GM19468 (cell line): Measurements from ENCODE around the gene ZNF18.

ENCODE experiments used
- ATAC-seq: cut with Tn5 transposase; IDR thresholded peaks from one replicate; pipeline ENCODE4 v1.9.1; 2021; ENCODE audit warnings: mild to moderate bottlenecking, moderate library complexity, moderate number of reproducible peaks; ENCODE audit not compliant: unreplicated experiment; ENCODE audit errors: extremely low read depth

The ZNF18 gene

GRCh38 chr17:11997147-11997971, at the start of gene ZNF18:
Gene ZNF18 (minus strand): TSS chr17:11997475. CDS start chr17:11992829, 4,646 bp downstream.
- peak; percentile 95 for ATAC-seq

GRCh38 chr17:12046786-12047185, 49.5 kb upstream of the ZNF18 start:
- ATAC-seq, result no peak

- no peak for ATAC-seq
Measured at GRCh38 chr17:12043702-12044101, 46.4 kb upstream of the ZNF18 start.

GRCh38 chr17:12041312-12041711, 44.0 kb upstream of the ZNF18 start:
- no peak for ATAC-seq

- no peak for ATAC-seq
Measured at GRCh38 chr17:12040478-12040877, 43.2 kb upstream of the ZNF18 start.

- ATAC-seq, result no peak
Measured at GRCh38 chr17:12037970-12038369, 40.7 kb upstream of the ZNF18 start.

GRCh38 chr17:12035673-12036072, 38.4 kb upstream of the ZNF18 start:
- ATAC-seq, result no peak

GRCh38 chr17:12034538-12034937, 37.3 kb upstream of the ZNF18 start:
- ATAC-seq, result no peak

- ATAC-seq, result no peak
Measured at GRCh38 chr17:12028611-12029010, 31.3 kb upstream of the ZNF18 start.

GRCh38 chr17:12027658-12028057, 30.4 kb upstream of the ZNF18 start:
- ATAC-seq, result no peak

GRCh38 chr17:12024327-12024726, 27.1 kb upstream of the ZNF18 start:
- ATAC-seq, result no peak

GRCh38 chr17:12022310-12022709, 25.0 kb upstream of the ZNF18 start:
- no peak for ATAC-seq

GRCh38 chr17:12021623-12022140, 24.4 kb upstream of the ZNF18 start:
- no peak for ATAC-seq

- peak; percentile 94 for ATAC-seq
Measured at GRCh38 chr17:12020642-12021622, 23.7 kb upstream of the ZNF18 start, which contains the start of gene MAP2K4. Gene MAP2K4 (plus strand): TSS chr17:12020877. CDS start chr17:12020887, 10 bp downstream.

- ATAC-seq, result no peak
Measured at GRCh38 chr17:12007466-12007865, 10.2 kb upstream of the ZNF18 start.

GRCh38 chr17:11999696-12000095, 2.4 kb upstream of the ZNF18 start:
- no peak for ATAC-seq

- ATAC-seq, result no peak
Measured at GRCh38 chr17:11997972-11998233, 628 bp upstream of the ZNF18 start.

GRCh38 chr17:11996722-11997146, 541 bp downstream of the ZNF18 start:
- peak; percentile 7 for ATAC-seq

GRCh38 chr17:11991461-11991860, 5.8 kb downstream of the ZNF18 start:
- no peak for ATAC-seq

GRCh38 chr17:11990363-11990983, 6.8 kb downstream of the ZNF18 start:
- ATAC-seq, result no peak
